Immature natural killer cell (primary cell): Measurements from ENCODE around the gene FAM110A. TPM values are rescaled to one million over a fixed set of nuclear protein-coding genes. Genes with fewer than 3 reads are reported as not detected.
"Not testable (repeated sequence)": the region's sequence is repeated elsewhere in the genome, so short reads cannot be mapped to it uniquely, and the experiment has no call there.

Source experiments
- DNase-seq, 3 donors: peaks; one replicate each; pipeline ENCODE4 v3.0.0; 2022; ENCODE audit warnings: mixed read lengths in 1 of 3
- H3K27ac Mint-ChIP-seq, 6 donors: one replicate each; pipeline ENCODE4 v1.8.0; 2020; ENCODE audit warnings: mixed read lengths in 6 of 6, mild to moderate bottlenecking in 5 of 6, inconsistent platforms in 4 of 6, moderate library complexity in 3 of 6
- H3K27me3 Mint-ChIP-seq, 3 donors: one replicate each; pipeline ENCODE4 v1.8.0; 2020 to 2021; ENCODE audit warnings: low read depth in 3 of 3, mild to moderate bottlenecking in 3 of 3, mixed read lengths in 3 of 3, moderate library complexity in 3 of 3, inconsistent platforms in 1 of 3
- H3K36me3 Mint-ChIP-seq, 3 donors: one replicate each; pipeline ENCODE4 v1.8.0; 2020; ENCODE audit warnings: mixed read lengths in 3 of 3, inconsistent platforms in 2 of 3, mild to moderate bottlenecking in 2 of 3
- H3K4me1 Mint-ChIP-seq, 2 donors: one replicate each; pipeline ENCODE4 v1.8.0; 2020; ENCODE audit warnings: inconsistent platforms in 2 of 2, mild to moderate bottlenecking in 2 of 2, mixed read lengths in 2 of 2, moderate library complexity in 1 of 2
- H3K4me3 Mint-ChIP-seq, 5 donors: one replicate each; pipeline ENCODE4 v1.8.0; 2020; ENCODE audit warnings: mild to moderate bottlenecking in 5 of 5, mixed read lengths in 5 of 5, inconsistent platforms in 3 of 5, moderate library complexity in 3 of 5
- H3K9me3 Mint-ChIP-seq, 6 donors: one replicate each; pipeline ENCODE4 v1.8.0; 2020; ENCODE audit warnings: mild to moderate bottlenecking in 6 of 6, mixed read lengths in 6 of 6, inconsistent platforms in 4 of 6, moderate library complexity in 3 of 6
- polyA plus RNA-seq, 3 donors: library from polyadenylated mRNA; unstranded; fragments of 300-500 nt; fragmentation: Illumina TruSeq; gene quantifications; one replicate each; pipeline ENCODE4 v1.2.3, GENCODE V29; 2021

FAM110A gene
- polyA plus RNA-seq, result 10 to 100 TPM in 2 of 3 donors, 1 to 10 TPM in 1; 5.0 to 20.7 (median 13.8) TPM

GRCh38 chr20:833450-834150 is at the start of gene FAM110A:
TSS of gene FAM110A (plus strand) at chr20:833715. CDS start at chr20:844805, 11,090 bp downstream.
- H3K36me3 Mint-ChIP-seq, result peaks cover 0 to 4% (median 0%) of the 10 kb centered on the region in 3 donors
- H3K4me1 Mint-ChIP-seq, result peaks cover 46 to 60% of the 10 kb centered on the region in 2 donors
- peaks cover 3 to 8% (median 8%) of the 10 kb centered on the region in 3 donors for H3K27me3 Mint-ChIP-seq
- H3K27ac Mint-ChIP-seq, result peak within 1 kb of the TSS; percentile 81 to 94 (median 89)
- no peaks in the 10 kb centered on the region for H3K9me3 Mint-ChIP-seq
- DNase-seq, result peak; percentile 95 to 96 (median 96)
- peak within 1 kb of the TSS; percentile 84 to 91 (median 88) for H3K4me3 Mint-ChIP-seq

- Mint-ChIP-seq H3K27ac (no peak overlapping the region), H3K9me3 (peaks cover 0 to 15% (median 6%) of the 10 kb centered on the region in 6 donors), H3K27me3 (peaks cover 1 to 10% (median 8%) of the 10 kb centered on the region in 3 donors)
Observed at GRCh38 chr20:787825-788224, 45.7 kb upstream of the FAM110A start.

DNA sequence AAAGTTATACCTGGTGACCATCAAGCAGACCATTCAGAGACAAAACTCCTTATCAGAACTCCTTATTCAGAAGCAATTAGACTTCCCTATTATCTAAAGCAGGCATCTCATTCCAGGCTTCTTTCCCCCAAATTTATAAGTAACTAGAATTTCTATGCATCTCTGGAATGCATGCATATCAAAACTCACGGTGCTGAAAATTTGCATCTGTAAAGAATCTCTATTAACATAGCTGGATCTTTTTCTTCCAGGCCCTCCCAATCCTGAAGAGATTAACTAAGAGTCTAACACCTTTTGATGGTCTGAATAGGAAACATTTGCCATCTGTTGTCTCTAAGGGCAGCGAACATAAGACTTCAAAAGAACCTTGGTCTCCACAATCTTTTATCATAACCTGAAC is 42.5 kb upstream of the FAM110A start:
- H3K27me3 Mint-ChIP-seq, result peaks cover 5 to 14% (median 8%) of the 10 kb centered on the region in 3 donors
- DNase-seq, result no peak
- peaks cover 0 to 6% (median 0%) of the 10 kb centered on the region in 6 donors for H3K9me3 Mint-ChIP-seq
- H3K27ac Mint-ChIP-seq, result no peak overlapping the region
- no peaks in the 10 kb centered on the region for H3K36me3 Mint-ChIP-seq
- no peaks in the 10 kb centered on the region for H3K4me1 Mint-ChIP-seq
- no peak overlapping the region for H3K4me3 Mint-ChIP-seq

More at GRCh38 chr20:787825-788224, 45.7 kb upstream of the FAM110A start:
- Mint-ChIP-seq H3K4me3 (no peak overlapping the region), H3K4me1 (no peaks in the 10 kb centered on the region), H3K36me3 (peaks cover 0 to 4% (median 0%) of the 10 kb centered on the region in 3 donors)
- DNase-seq, result no peak

DNA sequence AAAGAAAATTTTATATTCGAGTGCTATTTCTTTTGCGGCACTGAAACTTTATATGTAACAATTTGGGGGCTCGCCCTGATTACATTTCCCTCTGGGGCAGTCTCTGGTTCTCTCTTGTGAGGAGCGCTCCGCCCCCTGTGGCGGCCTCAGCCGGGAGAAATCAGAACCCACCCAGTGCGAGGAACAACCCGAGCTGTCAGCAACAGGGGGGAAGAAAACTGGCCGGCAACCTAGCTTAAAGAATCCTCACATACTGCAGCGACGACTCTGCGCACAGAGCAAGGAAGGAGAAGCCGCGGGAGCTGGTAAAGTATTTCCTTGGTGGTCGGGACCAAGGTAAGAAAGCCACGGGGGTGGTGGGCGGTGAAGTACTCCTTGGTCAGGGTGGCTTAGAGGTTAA is 41.3 kb upstream of the FAM110A start:
- H3K4me1 Mint-ChIP-seq, result no peaks in the 10 kb centered on the region
- DNase-seq, result no peak
- H3K4me3 Mint-ChIP-seq, result no peak overlapping the region
- peaks cover 0 to 6% (median 0%) of the 10 kb centered on the region in 6 donors for H3K9me3 Mint-ChIP-seq
- peaks cover 5 to 12% (median 7%) of the 10 kb centered on the region in 3 donors for H3K27me3 Mint-ChIP-seq
- H3K36me3 Mint-ChIP-seq, result no peaks in the 10 kb centered on the region
- no peak overlapping the region for H3K27ac Mint-ChIP-seq

GRCh38 chr20:796921-797320 is 36.6 kb upstream of the FAM110A start:
- no peak for DNase-seq

GRCh38 chr20:798746-799145 is 34.8 kb upstream of the FAM110A start:
- not testable (repeated sequence) for H3K27ac Mint-ChIP-seq, H3K9me3 Mint-ChIP-seq, DNase-seq, H3K36me3 Mint-ChIP-seq, H3K4me3 Mint-ChIP-seq, H3K4me1 Mint-ChIP-seq
- peaks cover 1 to 13% (median 3%) of the 10 kb centered on the region in 3 donors for H3K27me3 Mint-ChIP-seq

More at GRCh38 chr20:796921-797320, 36.6 kb upstream of the FAM110A start:
- no peak overlapping the region for H3K27ac Mint-ChIP-seq
- peaks cover 4 to 11% (median 5%) of the 10 kb centered on the region in 3 donors for H3K27me3 Mint-ChIP-seq
- H3K4me1 Mint-ChIP-seq, result no peaks in the 10 kb centered on the region
- H3K4me3 Mint-ChIP-seq, result no peak overlapping the region
- H3K36me3 Mint-ChIP-seq, result no peaks in the 10 kb centered on the region
- H3K9me3 Mint-ChIP-seq, result peaks cover 0 to 4% (median 0%) of the 10 kb centered on the region in 6 donors

DNA sequence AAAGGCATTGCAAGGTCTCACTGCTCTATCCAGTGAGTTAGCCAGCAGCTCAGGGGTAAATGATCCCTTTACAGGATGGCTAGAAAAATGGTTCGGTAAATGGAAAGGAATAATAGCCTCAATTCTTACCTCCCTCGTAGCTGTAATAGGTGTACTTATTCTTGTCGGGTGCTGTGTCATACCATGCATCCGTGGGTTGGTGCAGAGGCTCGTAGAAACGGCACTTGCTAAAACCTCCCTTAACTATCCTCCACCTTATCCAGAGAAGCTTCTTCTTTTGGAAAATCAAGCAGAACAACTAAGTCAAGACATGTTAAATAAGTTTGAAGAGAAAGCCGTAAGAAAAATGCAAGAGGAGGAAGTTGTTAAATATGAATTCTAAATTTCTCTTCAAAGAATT is 33.5 kb upstream of the FAM110A start:
- not testable (repeated sequence) for H3K4me1 Mint-ChIP-seq, DNase-seq, H3K36me3 Mint-ChIP-seq, H3K9me3 Mint-ChIP-seq, H3K4me3 Mint-ChIP-seq, H3K27ac Mint-ChIP-seq
- peaks cover 1 to 13% (median 3%) of the 10 kb centered on the region in 3 donors for H3K27me3 Mint-ChIP-seq

DNA sequence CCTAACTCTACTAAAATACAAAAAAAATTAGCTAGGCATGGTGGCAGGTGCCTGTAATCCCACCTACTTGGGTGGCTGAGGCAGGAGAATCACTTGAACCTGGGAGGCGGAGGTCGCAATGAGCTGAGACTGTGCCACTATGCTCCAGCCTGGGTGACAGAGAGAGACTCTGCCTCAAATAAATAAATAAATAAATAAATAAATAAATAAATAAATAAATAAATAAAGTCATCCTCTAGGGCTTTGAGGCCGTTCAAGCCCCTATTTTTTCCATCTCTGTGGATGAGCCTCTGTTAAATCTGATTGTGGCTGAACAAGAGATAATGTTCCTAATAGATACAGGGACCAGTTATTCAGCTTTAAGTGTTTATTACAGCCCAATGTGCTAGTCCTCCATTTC is 31.8 kb upstream of the FAM110A start:
- peaks cover 1 to 18% (median 3%) of the 10 kb centered on the region in 3 donors for H3K27me3 Mint-ChIP-seq
- no peak overlapping the region for H3K27ac Mint-ChIP-seq
- peaks cover 0 to 9% (median 4%) of the 10 kb centered on the region in 6 donors for H3K9me3 Mint-ChIP-seq
- no peaks in the 10 kb centered on the region for H3K36me3 Mint-ChIP-seq
- H3K4me3 Mint-ChIP-seq, result no peak overlapping the region
- no peak for DNase-seq
- H3K4me1 Mint-ChIP-seq, result no peaks in the 10 kb centered on the region

- Mint-ChIP-seq H3K36me3 (no peaks in the 10 kb centered on the region), H3K4me3 (no peak overlapping the region), H3K27me3 (peaks cover 0 to 13% (median 2%) of the 10 kb centered on the region in 3 donors), H3K9me3 (peaks cover 0 to 9% (median 4%) of the 10 kb centered on the region in 6 donors), H3K4me1 (no peaks in the 10 kb centered on the region), H3K27ac (no peak overlapping the region)
- no peak for DNase-seq
Observed at GRCh38 chr20:805713-806112, 27.8 kb upstream of the FAM110A start.

- H3K27ac Mint-ChIP-seq, H3K36me3 Mint-ChIP-seq, H3K4me1 Mint-ChIP-seq, H3K4me3 Mint-ChIP-seq, DNase-seq, H3K9me3 Mint-ChIP-seq: not testable (repeated sequence)
- H3K27me3 Mint-ChIP-seq, result peaks cover 2 to 13% (median 7%) of the 10 kb centered on the region in 3 donors
Observed at GRCh38 chr20:811776-812434, 21.6 kb upstream of the FAM110A start.

DNA sequence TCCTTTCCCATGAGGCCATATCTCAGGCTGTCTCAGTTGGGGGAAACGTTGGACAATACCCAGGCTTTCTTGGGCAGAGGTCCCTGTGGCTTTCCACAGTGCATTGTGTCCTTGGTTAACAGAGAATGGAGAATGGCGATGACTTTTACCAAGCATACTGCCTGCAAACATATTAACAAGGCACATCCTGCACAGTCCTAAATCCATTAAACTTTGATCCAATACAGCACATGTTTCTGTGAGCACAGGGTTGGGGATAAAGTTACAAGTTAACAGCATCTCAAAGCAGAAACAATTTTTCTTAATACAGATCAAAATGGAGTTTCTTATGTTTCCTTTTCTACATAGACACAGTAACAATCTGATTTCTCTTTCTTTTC is 21.1 kb upstream of the FAM110A start:
- not testable (repeated sequence) for H3K36me3 Mint-ChIP-seq, H3K4me1 Mint-ChIP-seq, H3K27ac Mint-ChIP-seq, H3K9me3 Mint-ChIP-seq, DNase-seq, H3K4me3 Mint-ChIP-seq
- H3K27me3 Mint-ChIP-seq, result peaks cover 2 to 13% (median 7%) of the 10 kb centered on the region in 3 donors

DNA sequence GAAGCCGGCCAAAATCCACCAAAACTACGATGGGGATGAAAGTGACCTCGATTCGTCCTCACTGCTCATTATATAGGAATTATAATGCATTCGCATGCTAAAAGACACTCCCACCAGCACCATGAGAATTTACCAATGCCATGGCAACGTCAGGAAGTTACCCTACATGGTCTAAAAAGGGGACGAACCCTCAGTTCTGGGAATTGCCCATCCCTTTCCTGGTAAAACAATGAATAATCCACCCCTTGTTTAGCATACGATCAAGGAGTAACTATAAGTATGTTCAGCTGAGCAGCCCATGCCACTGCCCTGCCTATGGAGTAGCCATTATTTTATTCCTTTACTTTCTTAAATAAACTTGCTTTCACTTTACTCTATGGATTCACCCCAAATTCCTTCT is 20.1 kb upstream of the FAM110A start:
- Mint-ChIP-seq H3K4me3 (no peak overlapping the region), H3K27me3 (peaks cover 4 to 15% (median 7%) of the 10 kb centered on the region in 3 donors), H3K9me3 (no peaks in the 10 kb centered on the region)

GRCh38 chr20:815226-815625 is 18.3 kb upstream of the FAM110A start:
- H3K36me3 Mint-ChIP-seq, result no peaks in the 10 kb centered on the region
- no peaks in the 10 kb centered on the region for H3K9me3 Mint-ChIP-seq
- no peak for DNase-seq
- peaks cover 7 to 20% (median 11%) of the 10 kb centered on the region in 3 donors for H3K27me3 Mint-ChIP-seq
- no peak overlapping the region for H3K27ac Mint-ChIP-seq
- H3K4me1 Mint-ChIP-seq, result peaks cover 3 to 9% of the 10 kb centered on the region in 2 donors
- no peak overlapping the region for H3K4me3 Mint-ChIP-seq

More for the DNA sequence above, 20.1 kb upstream of the FAM110A start:
- H3K36me3 Mint-ChIP-seq, result no peaks in the 10 kb centered on the region
- H3K27ac Mint-ChIP-seq, result no peak overlapping the region
- DNase-seq, result no peak
- H3K4me1 Mint-ChIP-seq, result peaks cover 0 to 3% of the 10 kb centered on the region in 2 donors

GRCh38 chr20:815914-816606 is 17.5 kb upstream of the FAM110A start:
- Mint-ChIP-seq H3K4me3 (no peak overlapping the region), H3K27me3 (peaks cover 7 to 18% (median 11%) of the 10 kb centered on the region in 3 donors), H3K27ac (no peak overlapping the region), H3K4me1 (peaks cover 6 to 11% of the 10 kb centered on the region in 2 donors), H3K36me3 (no peaks in the 10 kb centered on the region), H3K9me3 (no peaks in the 10 kb centered on the region)
- DNase-seq, result peak; percentile 53 to 65 (median 58)
